ENCODE data around the gene CHST15.

Gene CHST15

DNA sequence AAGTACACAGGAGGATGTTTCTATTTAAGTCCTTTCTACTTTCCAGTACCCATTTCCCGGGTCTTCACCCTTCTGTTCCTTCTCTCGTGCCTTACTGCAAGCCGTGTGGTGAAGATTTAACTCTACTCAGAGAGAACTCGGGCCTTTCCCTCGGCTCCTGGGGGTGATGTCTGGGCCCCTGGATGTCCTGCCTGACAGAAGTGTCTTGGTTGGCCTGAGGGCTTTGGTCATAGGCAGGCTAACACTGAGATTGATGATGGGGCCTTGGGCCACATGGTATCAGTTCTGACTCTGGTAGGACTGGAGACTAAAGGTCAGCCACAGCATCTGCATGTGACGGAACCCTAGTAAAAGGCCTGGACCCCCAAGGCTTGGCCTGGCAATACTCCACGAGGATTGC, 80.4 kb downstream of the CHST15 start:
- DNase-seq (ENCODE audit: low read depth, low spot score) = no peak
- TF ChIP-seq, protein P1, sequence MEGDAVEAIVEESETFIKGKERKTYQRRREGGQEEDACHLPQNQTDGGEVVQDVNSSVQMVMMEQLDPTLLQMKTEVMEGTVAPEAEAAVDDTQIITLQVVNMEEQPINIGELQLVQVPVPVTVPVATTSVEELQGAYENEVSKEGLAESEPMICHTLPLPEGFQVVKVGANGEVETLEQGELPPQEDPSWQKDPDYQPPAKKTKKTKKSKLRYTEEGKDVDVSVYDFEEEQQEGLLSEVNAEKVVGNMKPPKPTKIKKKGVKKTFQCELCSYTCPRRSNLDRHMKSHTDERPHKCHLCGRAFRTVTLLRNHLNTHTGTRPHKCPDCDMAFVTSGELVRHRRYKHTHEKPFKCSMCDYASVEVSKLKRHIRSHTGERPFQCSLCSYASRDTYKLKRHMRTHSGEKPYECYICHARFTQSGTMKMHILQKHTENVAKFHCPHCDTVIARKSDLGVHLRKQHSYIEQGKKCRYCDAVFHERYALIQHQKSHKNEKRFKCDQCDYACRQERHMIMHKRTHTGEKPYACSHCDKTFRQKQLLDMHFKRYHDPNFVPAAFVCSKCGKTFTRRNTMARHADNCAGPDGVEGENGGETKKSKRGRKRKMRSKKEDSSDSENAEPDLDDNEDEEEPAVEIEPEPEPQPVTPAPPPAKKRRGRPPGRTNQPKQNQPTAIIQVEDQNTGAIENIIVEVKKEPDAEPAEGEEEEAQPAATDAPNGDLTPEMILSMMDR (IDR thresholded peaks at IDR 0.05; ENCODE audit: insufficient read depth, low read length, missing control alignments) = no peak
- ChIA-PET CTCF (no interaction called here), POLR2A (no interaction called here)
- H3K4me3 ChIP-seq (ENCODE audit: low read depth, low read length) = no peak overlapping the region

DNA sequence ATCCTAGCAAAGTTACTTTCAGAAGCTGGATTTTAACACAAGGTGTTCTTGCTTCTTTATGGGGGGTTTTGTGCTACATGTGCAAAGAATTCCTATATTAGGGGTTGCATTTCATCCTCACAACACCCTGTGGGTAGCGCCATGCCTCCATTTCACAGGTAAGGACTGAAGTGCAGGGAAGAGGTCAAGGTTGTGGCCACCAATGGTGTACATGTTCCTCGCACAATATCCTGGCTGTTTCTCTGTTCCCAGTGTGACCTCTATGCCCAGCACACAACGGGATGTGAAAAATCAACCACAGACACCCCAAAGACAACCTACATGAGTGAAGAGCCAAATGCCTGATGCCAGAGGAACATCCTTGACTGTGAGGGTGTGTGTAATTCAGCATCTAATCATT, 80.8 kb downstream of the CHST15 start:
- ChIA-PET POLR2A (no interaction called here), CTCF (no interaction called here)
- H3K4me3 ChIP-seq (ENCODE audit: low read depth, low read length) = no peak overlapping the region
- no peak for DNase-seq (ENCODE audit: low read depth, low spot score)
- TF ChIP-seq, protein P1 (IDR thresholded peaks at IDR 0.05; ENCODE audit: insufficient read depth, low read length, missing control alignments) = no peak

DNA sequence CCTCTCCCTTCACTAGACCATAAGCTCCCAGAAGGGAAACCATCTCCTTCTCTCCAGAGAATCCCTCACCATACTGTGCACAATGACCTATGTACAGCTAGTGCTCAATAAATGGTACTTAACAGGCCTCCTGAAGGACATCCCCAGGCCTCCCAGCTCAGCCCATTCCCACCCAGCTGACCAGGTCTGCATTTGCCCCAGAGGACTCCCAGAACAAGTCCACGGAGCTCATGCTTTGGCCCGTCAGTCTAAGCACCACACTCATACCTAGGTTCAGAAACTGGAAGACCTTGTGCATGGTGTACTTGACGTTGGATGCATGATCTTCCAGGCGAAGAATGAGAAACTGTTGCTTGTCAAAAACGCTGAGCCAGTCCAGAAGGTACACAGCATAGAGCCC, 81.3 kb downstream of the CHST15 start:
- ChIA-PET POLR2A (no interaction called here), CTCF (no interaction called here)
- TF ChIP-seq, protein P1 (IDR thresholded peaks at IDR 0.05; ENCODE audit: insufficient read depth, low read length, missing control alignments) = no peak

DNA sequence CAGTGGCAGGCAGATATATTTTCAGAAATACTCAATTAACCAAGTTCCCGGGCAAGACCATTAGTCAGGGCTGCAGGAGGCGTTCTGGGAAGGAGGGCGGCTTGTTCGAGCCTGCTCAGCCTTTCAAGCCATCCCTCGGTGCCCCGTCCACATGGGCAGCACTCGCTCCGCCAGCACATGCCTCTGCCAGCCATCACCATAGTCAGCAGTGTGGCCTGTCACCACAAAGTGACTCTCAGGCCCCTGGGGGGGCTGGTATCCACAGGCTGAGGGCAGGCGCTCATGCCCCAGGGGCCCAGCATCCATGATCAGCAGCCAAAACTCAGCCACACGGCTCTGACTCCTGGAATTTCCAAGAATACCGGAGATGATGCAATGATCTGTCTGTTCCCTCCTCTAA, 81.9 kb downstream of the CHST15 start:
- ChIA-PET CTCF (interaction anchor here (0.7 kb wide), 1 partner anchor 15 kb away, joined by 3 read pairs; no protein-coding TSS in a partner anchor), POLR2A (no interaction called here)
- TF ChIP-seq, protein P1 (IDR thresholded peaks at IDR 0.05; ENCODE audit: insufficient read depth, low read length, missing control alignments) = no peak
- no peak for DNase-seq (ENCODE audit: low read depth, low spot score)
- no peak overlapping the region for H3K4me3 ChIP-seq (ENCODE audit: low read depth, low read length)

More for the DNA sequence above, 81.3 kb downstream of the CHST15 start:
- DNase-seq (ENCODE audit: low read depth, low spot score) = no peak
- no peak overlapping the region for H3K4me3 ChIP-seq (ENCODE audit: low read depth, low read length)

DNA sequence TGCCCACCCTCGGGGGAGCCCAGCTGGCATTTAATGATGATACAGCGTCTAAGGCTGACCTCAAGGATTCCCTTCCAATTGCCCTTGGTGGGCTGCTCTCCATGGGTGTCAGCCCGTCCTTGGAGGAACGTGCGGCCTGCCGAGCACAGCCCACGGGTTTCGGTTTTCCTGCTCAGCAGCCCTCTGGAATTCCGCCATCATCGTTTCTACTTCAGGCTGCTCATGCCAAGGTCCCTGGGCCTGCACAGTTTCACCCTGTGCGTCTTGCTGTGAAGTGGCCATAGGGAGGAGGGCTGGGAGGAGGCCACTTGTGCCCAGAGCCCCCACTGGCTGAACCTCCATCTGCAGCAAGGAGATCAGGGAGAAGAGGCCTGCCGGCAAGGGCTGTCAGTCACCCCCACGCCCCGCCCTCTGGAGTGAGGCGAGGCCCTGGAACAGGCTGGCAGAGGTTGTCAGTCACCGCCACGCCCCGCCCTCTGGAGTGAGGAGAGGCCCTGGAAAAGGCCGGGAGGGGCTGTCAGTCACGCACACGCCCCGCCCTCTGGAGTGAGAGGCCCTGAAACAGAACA, 82.8 kb downstream of the CHST15 start:
- no peak for DNase-seq (ENCODE audit: low read depth, low spot score)
- CTCF ChIA-PET = interaction anchor here (0.7 to 1.6 kb wide), 2 partner anchors 14 to 16 kb away, joined by 3 to 4 read pairs; no protein-coding TSS in a partner anchor
- H3K4me3 ChIP-seq (ENCODE audit: low read depth, low read length) = no peak overlapping the region
- POLR2A ChIA-PET = no interaction called here
- TF ChIP-seq, protein P1 (IDR thresholded peaks at IDR 0.05; ENCODE audit: insufficient read depth, low read length, missing control alignments) = no peak

DNA sequence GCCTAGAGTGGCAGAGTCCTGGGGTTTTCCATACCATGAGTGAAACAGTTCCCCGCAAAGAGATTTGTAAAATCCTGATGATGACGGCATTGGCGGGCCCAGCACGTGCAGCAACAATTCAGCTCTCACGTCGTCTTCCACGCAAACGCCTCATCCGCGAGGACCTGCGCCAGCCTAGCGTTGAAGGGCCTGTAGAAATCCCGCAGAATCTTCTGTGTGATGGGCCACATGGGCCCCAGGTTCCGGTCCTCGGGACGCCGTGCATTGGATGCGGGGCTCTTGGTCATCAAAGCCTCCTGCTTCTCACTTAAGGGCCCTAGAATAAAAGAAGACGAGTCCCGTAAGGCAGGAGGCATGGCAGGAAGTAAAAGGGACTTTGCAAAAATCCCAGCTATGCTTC, 83.4 kb downstream of the CHST15 start:
- no peak for DNase-seq (ENCODE audit: low read depth, low spot score)
- H3K4me3 ChIP-seq (ENCODE audit: low read depth, low read length) = no peak overlapping the region
- TF ChIP-seq, protein P1 (IDR thresholded peaks at IDR 0.05; ENCODE audit: insufficient read depth, low read length, missing control alignments) = no peak
- ChIA-PET POLR2A (no interaction called here), CTCF (interaction anchor here (1.3 to 1.6 kb wide), 2 partner anchors 11 to 15 kb away, joined by 3 to 4 read pairs; no protein-coding TSS in a partner anchor)

All from AG04449 (cell line).